Measurements from ENCODE around the gene BEGAIN.

DNA sequence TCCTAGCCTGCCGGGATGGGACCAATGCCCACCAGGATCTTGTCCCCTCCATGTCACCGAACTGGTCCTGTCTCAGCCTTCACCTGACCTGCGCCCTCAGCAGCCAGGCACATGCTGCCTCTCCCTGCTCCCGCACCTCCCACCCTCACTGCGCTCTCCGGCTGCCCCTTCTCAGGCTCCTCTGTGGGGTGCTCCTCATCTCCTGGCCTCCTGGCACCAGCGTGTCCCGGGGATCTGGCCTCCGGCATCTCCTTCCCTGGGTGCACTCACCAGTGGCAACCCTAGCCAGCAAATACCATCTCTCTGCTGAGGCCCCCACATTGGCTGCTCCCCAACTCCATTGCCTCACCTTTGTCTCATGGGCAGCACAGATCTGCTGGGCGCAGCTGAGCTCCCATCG is 29.0 kb downstream of the BEGAIN start:
- TF ChIP-seq EZH2phosphoT487 (IDR thresholded peaks at IDR 0.05; ENCODE audit: insufficient read depth, low read depth) (no peak), EZH2 (IDR thresholded peaks at IDR 0.05; ENCODE audit: insufficient read depth, poor library complexity, severe bottlenecking) (no peak)

All from GM23248 (cell line).